Caco-2 (cell line): ENCODE data around the gene ADAM11. TPM values are rescaled to one million over a fixed set of nuclear protein-coding genes. Genes with fewer than 3 reads are reported as not detected.

Source experiments
- BruUV-seq: library from RNA; stranded (reverse); fragments of 400-500 nt; replicated peaks from 2 replicates; lab custom pipeline; 2021; lab: Mats Ljungman, UMichigan
- CTCF ChIA-PET: fragments of 300-600 bp; sonication (Branson Sonifier 250); formaldehyde crosslinking; loops from one replicate; lab custom pipeline; 2022; ENCODE audit warnings: antibody characterized with exemption; lab: Charles Lee
- POLR2A ChIA-PET: fragments of 300-600 bp; sonication (Branson Sonifier 250); formaldehyde crosslinking; loops from one replicate; lab custom pipeline; 2022; ENCODE audit warnings: antibody characterized with exemption; lab: Charles Lee
- DNase-seq, 2 experiments: peaks; one replicate each; pipeline versions ENCODE4 v3.0.0 to v3.0.0-alpha.2; 2020 to 2022
- H3K27me3 ChIP-seq: replicated peaks from 2 replicates; pipeline ENCODE4 v1.6.0; 2011; ENCODE audit warnings: low read length; ENCODE audit not compliant: control insufficient read depth, insufficient read depth
- H3K36me3 ChIP-seq: 2 replicates; pipeline ENCODE4 v1.5.1; 2011; ENCODE audit warnings: low read length; ENCODE audit not compliant: control insufficient read depth, insufficient read depth
- H3K4me1 ChIP-seq: fragments of 250-450 bp; sonication (Bioruptor Pico); 2 replicates; pipeline ENCODE4 v1.5.1; 2020; ENCODE audit warnings: mild to moderate bottlenecking
- H3K4me3 ChIP-seq: 2 replicates; pipeline ENCODE4 v1.5.1; 2011; ENCODE audit warnings: low read depth, mild to moderate bottlenecking, control low read depth, low read length
- H3K9me3 ChIP-seq: fragments of 250-450 bp; sonication (Bioruptor Pico); 2 replicates; pipeline ENCODE4 v1.5.1; 2020; ENCODE audit warnings: mild to moderate bottlenecking, moderate library complexity
- H3K27ac Mint-ChIP-seq: one replicate; pipeline ENCODE4 v1.8.0; 2022; ENCODE audit warnings: mixed read lengths; ENCODE audit not compliant: unreplicated experiment
- H3K27me3 Mint-ChIP-seq: one replicate; pipeline ENCODE4 v1.8.0; 2022; ENCODE audit warnings: mixed read lengths; ENCODE audit not compliant: insufficient read depth, unreplicated experiment
- H3K36me3 Mint-ChIP-seq: one replicate; pipeline ENCODE4 v1.8.0; 2022; ENCODE audit warnings: mild to moderate bottlenecking, mixed read lengths; ENCODE audit not compliant: insufficient read depth, unreplicated experiment
- H3K4me1 Mint-ChIP-seq: one replicate; pipeline ENCODE4 v1.8.0; 2022; ENCODE audit warnings: low read depth, mixed read lengths; ENCODE audit not compliant: unreplicated experiment
- H3K4me3 Mint-ChIP-seq: one replicate; pipeline ENCODE4 v1.8.0; 2022; ENCODE audit warnings: mild to moderate bottlenecking, moderate library complexity, mixed read lengths; ENCODE audit not compliant: unreplicated experiment
- H3K9me3 Mint-ChIP-seq: one replicate; pipeline ENCODE4 v1.8.0; 2022; ENCODE audit warnings: mixed read lengths; ENCODE audit not compliant: unreplicated experiment
- CTCF ChIP-seq, 2 experiments: fragments of 200-600 bp in 1 of 2; IDR thresholded peaks; 1 replicate in 1 of 2; 2 replicates in 1 of 2; pipeline versions ENCODE4 v1.5.1 to v1.8.0; 2011 to 2022; ENCODE audit warnings: antibody characterized with exemption in 1 of 2, control low read depth in 1 of 2, inconsistent platforms in 1 of 2, low read depth in 1 of 2, low read length in 1 of 2, mild to moderate bottlenecking in 1 of 2, moderate library complexity in 1 of 2; ENCODE audit not compliant: insufficient read depth in 1 of 2, severe bottlenecking in 1 of 2, unreplicated experiment in 1 of 2
- intact Hi-C: fragments of 100-400 bp; cut with micrococcal nuclease; formaldehyde crosslinking; loops from one replicate; pipeline ENCODE4 v1.10.0; 2022; ENCODE audit not compliant: unreplicated experiment
- total RNA-seq: library from RNA; stranded (reverse); gene quantifications from 2 replicates; pipeline ENCODE4 v1.2.3, GENCODE V29; 2022

ADAM11 gene
- total RNA-seq, 1 experiment from 2014 or later, result 1.9 TPM

- H3K27me3 ChIP-seq, result no peaks in the 10 kb centered on the region
- no TSS peak for BruUV-seq
- H3K27ac Mint-ChIP-seq, result no peak overlapping the region
- DNase-seq, result no peak
- H3K4me1 Mint-ChIP-seq, result no peaks in the 10 kb centered on the region
- ChIA-PET POLR2A (no interaction called here), CTCF (interaction anchor here (1.7 kb wide), 1 partner anchor 9 kb away, joined by 5 read pairs; no protein-coding TSS in a partner anchor)
- intact Hi-C loops, result no loop called here
- H3K4me1 ChIP-seq, result no peaks in the 10 kb centered on the region
- H3K27me3 Mint-ChIP-seq, result no peaks in the 10 kb centered on the region
- no peaks in the 10 kb centered on the region for H3K36me3 ChIP-seq
- no peak for TF ChIP-seq CTCF (IDR thresholded peaks at IDR 0.05; ENCODE audit: insufficient read depth in 1 of 2, low read depth in 1 of 2, low read length in 1 of 2, severe bottlenecking in 1 of 2, unreplicated experiment in 1 of 2)
- H3K9me3 ChIP-seq, result no peaks in the 10 kb centered on the region
- H3K9me3 Mint-ChIP-seq, result no peaks in the 10 kb centered on the region
- no peak overlapping the region for H3K4me3 Mint-ChIP-seq
- no peak overlapping the region for H3K4me3 ChIP-seq
- no peaks in the 10 kb centered on the region for H3K36me3 Mint-ChIP-seq
Measured at GRCh38 chr17:44765965-44766364, 7.2 kb downstream of the ADAM11 start.

- BruUV-seq, result no TSS peak
- no peak overlapping the region for H3K27ac Mint-ChIP-seq
- H3K36me3 Mint-ChIP-seq, result no peaks in the 10 kb centered on the region
- DNase-seq, result no peak
- TF ChIP-seq CTCF (IDR thresholded peaks at IDR 0.05; ENCODE audit: insufficient read depth in 1 of 2, low read depth in 1 of 2, low read length in 1 of 2, severe bottlenecking in 1 of 2, unreplicated experiment in 1 of 2), result no peak
- no peaks in the 10 kb centered on the region for H3K4me1 Mint-ChIP-seq
- CTCF ChIA-PET, result interaction anchor here (1.7 kb wide), 1 partner anchor 9 kb away, joined by 5 read pairs; no protein-coding TSS in a partner anchor
- intact Hi-C loops, result no loop called here
- no peak overlapping the region for H3K4me3 Mint-ChIP-seq
- Histone ChIP-seq H3K4me3 (no peak overlapping the region), H3K36me3 (no peaks in the 10 kb centered on the region), H3K9me3 (no peaks in the 10 kb centered on the region), H3K27me3 (no peaks in the 10 kb centered on the region), H3K4me1 (no peaks in the 10 kb centered on the region)
- no peaks in the 10 kb centered on the region for H3K9me3 Mint-ChIP-seq
- H3K27me3 Mint-ChIP-seq, result no peaks in the 10 kb centered on the region
- POLR2A ChIA-PET, result no interaction called here
Measured at GRCh38 chr17:44766409-44767038, 7.7 kb downstream of the ADAM11 start.

GRCh38 chr17:44767493-44767892, 8.7 kb downstream of the ADAM11 start:
- Histone ChIP-seq H3K4me1 (no peaks in the 10 kb centered on the region), H3K4me3 (no peak overlapping the region), H3K9me3 (no peaks in the 10 kb centered on the region), H3K36me3 (no peaks in the 10 kb centered on the region), H3K27me3 (no peaks in the 10 kb centered on the region)
- POLR2A ChIA-PET, result interaction anchor here (0.5 to 0.6 kb wide), 2 partner anchors 20 to 549 kb away, joined by 3 read pairs; no protein-coding TSS in a partner anchor
- H3K4me1 Mint-ChIP-seq, result no peaks in the 10 kb centered on the region
- H3K36me3 Mint-ChIP-seq, result no peaks in the 10 kb centered on the region
- intact Hi-C loops, result no loop called here
- no TSS peak for BruUV-seq
- H3K4me3 Mint-ChIP-seq, result no peak overlapping the region
- H3K9me3 Mint-ChIP-seq, result no peaks in the 10 kb centered on the region
- CTCF ChIA-PET, result interaction anchor here (0.7 kb wide), 1 partner anchor 361 kb away, joined by 3 read pairs; no protein-coding TSS in a partner anchor
- no peak for TF ChIP-seq CTCF (IDR thresholded peaks at IDR 0.05; ENCODE audit: insufficient read depth in 1 of 2, low read depth in 1 of 2, low read length in 1 of 2, severe bottlenecking in 1 of 2, unreplicated experiment in 1 of 2)
- no peak for DNase-seq
- no peaks in the 10 kb centered on the region for H3K27me3 Mint-ChIP-seq
- H3K27ac Mint-ChIP-seq, result no peak overlapping the region
